GM23338 (cell line): Measurements from ENCODE around the gene MALRD1. TPM values are rescaled to one million over a fixed set of nuclear protein-coding genes. Genes with fewer than 3 reads are reported as not detected.

ENCODE experiments used
- ATAC-seq: fragments of 200-7000 bp; cut with Tn5 transposase; 3 replicates; pipeline ENCODE4 v1.9.1; 2020
- DNase-seq: peaks from one replicate; pipeline ENCODE4 v3.0.0-alpha.2; 2015; ENCODE audit warnings: low spot score
- H2AFZ ChIP-seq: fragments of 200-600 bp; sonication (generic); 2 replicates; pipeline ENCODE4 v1.8.0; 2016; ENCODE audit warnings: antibody characterized with exemption, mild to moderate bottlenecking, moderate library complexity
- H3F3A ChIP-seq: fragments of 200-600 bp; sonication (generic); replicated peaks from 2 replicates; pipeline ENCODE4 v1.8.0; 2017; ENCODE audit warnings: antibody characterized with exemption, mixed run types, low read depth
- H3K27ac ChIP-seq: fragments of 200-600 bp; sonication (generic); 2 replicates; pipeline ENCODE4 v1.6.1; 2016; ENCODE audit warnings: low read depth
- H3K27me3 ChIP-seq: fragments of 200-600 bp; sonication (generic); 2 replicates; pipeline ENCODE4 v1.8.0; 2016; ENCODE audit warnings: mild to moderate bottlenecking, mixed run types, moderate library complexity; ENCODE audit not compliant: insufficient read depth
- H3K36me3 ChIP-seq: fragments of 200-600 bp; sonication (generic); 2 replicates; pipeline ENCODE4 v1.8.0; 2016; ENCODE audit warnings: mild to moderate bottlenecking; ENCODE audit not compliant: insufficient read depth
- H3K4me1 ChIP-seq: fragments of 200-600 bp; sonication (generic); 2 replicates; pipeline ENCODE4 v1.8.0; 2016; ENCODE audit warnings: mild to moderate bottlenecking, moderate library complexity; ENCODE audit not compliant: insufficient read depth
- H3K4me2 ChIP-seq: fragments of 200-600 bp; sonication (generic); 2 replicates; pipeline ENCODE4 v1.7.1; 2017; ENCODE audit warnings: mixed run types
- H3K4me3 ChIP-seq: fragments of 200-600 bp; sonication (generic); 2 replicates; pipeline ENCODE4 v1.6.1; 2016; ENCODE audit warnings: mixed run types
- H3K79me2 ChIP-seq: fragments of 200-600 bp; sonication (generic); replicated peaks from 2 replicates; pipeline ENCODE4 v1.8.0; 2017; ENCODE audit warnings: mild to moderate bottlenecking; ENCODE audit not compliant: insufficient read depth
- H3K9me2 ChIP-seq: fragments of 200-600 bp; sonication (generic); 2 replicates; pipeline ENCODE4 v1.8.0; 2017; ENCODE audit not compliant: insufficient read depth
- H4K20me1 ChIP-seq: fragments of 200-600 bp; sonication (generic); replicated peaks from 2 replicates; pipeline ENCODE4 v1.8.0; 2017; ENCODE audit warnings: mild to moderate bottlenecking; ENCODE audit not compliant: insufficient read depth
- H3K27ac Mint-ChIP-seq: 2 replicates; pipeline ENCODE4 v1.8.0; 2020; ENCODE audit warnings: inconsistent platforms, mild to moderate bottlenecking, moderate library complexity, mixed read lengths
- H3K27me3 Mint-ChIP-seq: 3 replicates; pipeline ENCODE4 v1.8.0; 2022; ENCODE audit warnings: low read depth, mild to moderate bottlenecking, moderate library complexity, mixed read lengths, inconsistent platforms; ENCODE audit not compliant: insufficient read depth, poor library complexity
- H3K36me3 Mint-ChIP-seq: 3 replicates; pipeline ENCODE4 v1.8.0; 2021; ENCODE audit warnings: low read depth, mild to moderate bottlenecking, inconsistent platforms, moderate library complexity, mixed read lengths
- H3K4me1 Mint-ChIP-seq: 3 replicates; pipeline ENCODE4 v1.8.0; 2020; ENCODE audit warnings: mild to moderate bottlenecking, inconsistent platforms, mixed read lengths
- H3K4me3 Mint-ChIP-seq: 3 replicates; pipeline ENCODE4 v1.8.0; 2021; ENCODE audit warnings: moderate library complexity, mild to moderate bottlenecking, inconsistent platforms, mixed read lengths
- H3K9me3 Mint-ChIP-seq: 3 replicates; pipeline ENCODE4 v1.8.0; 2020; ENCODE audit warnings: moderate library complexity, mild to moderate bottlenecking, inconsistent platforms, mixed read lengths
- CREB1 ChIP-seq: fragments of 250-450 bp; sonication (Bioruptor Pico); IDR thresholded peaks from 2 replicates; pipeline ENCODE4 v1.5.0; 2020; ENCODE audit warnings: low read depth, mild to moderate bottlenecking, moderate library complexity
- EZH2 ChIP-seq: fragments of 200-600 bp; sonication (generic); IDR thresholded peaks from one replicate; pipeline ENCODE4 v1.8.0; 2017; ENCODE audit warnings: antibody characterized with exemption, mild to moderate bottlenecking, low read depth; ENCODE audit not compliant: unreplicated experiment
- EZH2phosphoT487 ChIP-seq: fragments of 200-600 bp; sonication (generic); IDR thresholded peaks from one replicate; pipeline ENCODE4 v1.8.1; 2018; ENCODE audit warnings: antibody characterized with exemption; ENCODE audit not compliant: unreplicated experiment
- JUNB ChIP-seq: IDR thresholded peaks from one replicate; pipeline ENCODE4 v1.6.1; 2016; ENCODE audit warnings: antibody characterized with exemption; ENCODE audit not compliant: unreplicated experiment
- NANOG ChIP-seq: IDR thresholded peaks from 2 replicates; pipeline ENCODE4 v1.6.1; 2016; ENCODE audit warnings: antibody characterized with exemption, borderline replicate concordance
- POLR2AphosphoS5 ChIP-seq: IDR thresholded peaks from 2 replicates; pipeline ENCODE4 v1.6.1; 2016; ENCODE audit warnings: antibody characterized with exemption, low read depth
- STAT1 ChIP-seq: IDR thresholded peaks from one replicate; pipeline ENCODE4 v1.6.1; 2016; ENCODE audit warnings: antibody characterized with exemption; ENCODE audit not compliant: unreplicated experiment
- ZNF114 ChIP-seq: fragments of 250-450 bp; sonication (Bioruptor Pico); IDR thresholded peaks from 2 replicates; pipeline ENCODE4 v1.5.0; 2020; ENCODE audit warnings: mild to moderate bottlenecking, moderate library complexity
- ZNF331 ChIP-seq: fragments of 250-450 bp; sonication (Bioruptor Pico); IDR thresholded peaks from 2 replicates; pipeline ENCODE4 v1.5.0; 2020; ENCODE audit warnings: low read depth, mild to moderate bottlenecking, moderate library complexity
- polyA plus RNA-seq: library from polyadenylated mRNA; unstranded; fragments of >200 nt; fragmentation: Nextera tagmentation; extraction: Ambion mirVana; gene quantifications from 2 replicates; pipeline ENCODE4 v1.2.1, GENCODE V29; 2016
- total RNA-seq: library from RNA; depleted of rRNA; stranded (reverse); fragments of >200 nt; shearing (Covaris generic); gene quantifications from 2 replicates; pipeline ENCODE4 v1.2.3, GENCODE V29; 2014
- TF ChIP-seq, protein P1 (sequence below), 2 experiments: fragments of 200-600 bp in 1 of 2; sonication (generic) in 1 of 2; conservative IDR thresholded peaks; 2 replicates each; pipeline versions ENCODE4 v1.5.1 to v1.6.1; 2016 to 2017; ENCODE audit warnings: antibody characterized with exemption in 2 of 2, low read depth in 2 of 2, mild to moderate bottlenecking in 2 of 2, moderate library complexity in 1 of 2
- TF ChIP-seq, protein P2 (sequence below): IDR thresholded peaks from one replicate; pipeline ENCODE4 v1.6.1; 2018; ENCODE audit warnings: antibody characterized with exemption; ENCODE audit not compliant: unreplicated experiment
- TF ChIP-seq, protein P3 (sequence below): IDR thresholded peaks from 2 replicates; pipeline ENCODE4 v1.6.1; 2016; ENCODE audit warnings: antibody characterized with exemption
- TF ChIP-seq, protein P4 (sequence below): fragments of 250-450 bp; sonication (Bioruptor Pico); IDR thresholded peaks from 2 replicates; pipeline ENCODE4 v1.5.0; 2020; ENCODE audit warnings: mild to moderate bottlenecking, moderate library complexity

Gene MALRD1
- total and polyA plus RNA-seq, 2 experiments from 2014 or later = 0.42 to 1.9 TPM

DNA sequence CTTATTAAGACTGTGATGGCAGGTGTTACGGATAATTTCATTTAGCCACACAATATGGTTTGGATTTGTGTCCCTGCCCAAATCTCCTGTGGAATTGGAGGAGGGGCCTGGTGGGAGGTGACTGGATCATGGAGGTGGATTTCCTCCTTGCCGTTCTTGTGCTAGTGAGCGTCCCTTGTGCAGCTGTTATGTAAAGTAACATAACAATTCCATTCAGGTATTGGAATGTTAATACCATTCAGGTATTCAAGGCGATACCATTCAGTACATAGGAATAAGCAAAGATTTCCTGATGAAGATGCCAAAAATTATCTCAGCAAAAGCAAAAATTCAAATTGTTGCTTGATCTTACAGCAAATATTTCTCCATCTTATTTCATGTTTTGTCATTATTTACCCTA is 735.1 kb downstream of the MALRD1 start:
- Mint-ChIP-seq H3K27ac (no peak overlapping the region), H3K36me3 (no peaks in the 10 kb centered on the region), H3K9me3 (0 out of 3 replicates have a peak, but pooled peaks cover 3% of the 10 kb centered on the region), H3K4me3 (no peak overlapping the region), H3K27me3 (peaks cover 2% of the 10 kb centered on the region), H3K4me1 (peaks cover 16% of the 10 kb centered on the region)
- Histone ChIP-seq H4K20me1 (no peaks in the 10 kb centered on the region), H3K9me2 (no peaks in the 10 kb centered on the region), H3K27ac (peak overlapping the region; percentile 74), H3K4me2 (no peak overlapping the region; the same call in 1 of the 2 replicates), H3K4me3 (no peak overlapping the region), H2AFZ (no peak overlapping the region), H3K79me2 (no peaks in the 10 kb centered on the region), H3K27me3 (no peaks in the 10 kb centered on the region), H3K36me3 (no peaks in the 10 kb centered on the region), H3F3A (no peaks in the 10 kb centered on the region), H3K4me1 (no peaks in the 10 kb centered on the region; the same call in 1 of the 2 replicates)
- TF ChIP-seq EZH2 (no peak), ZNF114 (CRISPR knock-in tag) (no peak), STAT1 (no peak), EZH2phosphoT487 (no peak), POLR2AphosphoS5 (no peak), NANOG (no peak), ZNF331 (no peak), JUNB (no peak), CREB1 (no peak)
- TF ChIP-seq, protein P1, sequence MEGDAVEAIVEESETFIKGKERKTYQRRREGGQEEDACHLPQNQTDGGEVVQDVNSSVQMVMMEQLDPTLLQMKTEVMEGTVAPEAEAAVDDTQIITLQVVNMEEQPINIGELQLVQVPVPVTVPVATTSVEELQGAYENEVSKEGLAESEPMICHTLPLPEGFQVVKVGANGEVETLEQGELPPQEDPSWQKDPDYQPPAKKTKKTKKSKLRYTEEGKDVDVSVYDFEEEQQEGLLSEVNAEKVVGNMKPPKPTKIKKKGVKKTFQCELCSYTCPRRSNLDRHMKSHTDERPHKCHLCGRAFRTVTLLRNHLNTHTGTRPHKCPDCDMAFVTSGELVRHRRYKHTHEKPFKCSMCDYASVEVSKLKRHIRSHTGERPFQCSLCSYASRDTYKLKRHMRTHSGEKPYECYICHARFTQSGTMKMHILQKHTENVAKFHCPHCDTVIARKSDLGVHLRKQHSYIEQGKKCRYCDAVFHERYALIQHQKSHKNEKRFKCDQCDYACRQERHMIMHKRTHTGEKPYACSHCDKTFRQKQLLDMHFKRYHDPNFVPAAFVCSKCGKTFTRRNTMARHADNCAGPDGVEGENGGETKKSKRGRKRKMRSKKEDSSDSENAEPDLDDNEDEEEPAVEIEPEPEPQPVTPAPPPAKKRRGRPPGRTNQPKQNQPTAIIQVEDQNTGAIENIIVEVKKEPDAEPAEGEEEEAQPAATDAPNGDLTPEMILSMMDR (conservative IDR thresholded peaks at IDR 0.05; ENCODE audit: low read depth in 2 of 2) = no peak
- TF ChIP-seq, protein P2, sequence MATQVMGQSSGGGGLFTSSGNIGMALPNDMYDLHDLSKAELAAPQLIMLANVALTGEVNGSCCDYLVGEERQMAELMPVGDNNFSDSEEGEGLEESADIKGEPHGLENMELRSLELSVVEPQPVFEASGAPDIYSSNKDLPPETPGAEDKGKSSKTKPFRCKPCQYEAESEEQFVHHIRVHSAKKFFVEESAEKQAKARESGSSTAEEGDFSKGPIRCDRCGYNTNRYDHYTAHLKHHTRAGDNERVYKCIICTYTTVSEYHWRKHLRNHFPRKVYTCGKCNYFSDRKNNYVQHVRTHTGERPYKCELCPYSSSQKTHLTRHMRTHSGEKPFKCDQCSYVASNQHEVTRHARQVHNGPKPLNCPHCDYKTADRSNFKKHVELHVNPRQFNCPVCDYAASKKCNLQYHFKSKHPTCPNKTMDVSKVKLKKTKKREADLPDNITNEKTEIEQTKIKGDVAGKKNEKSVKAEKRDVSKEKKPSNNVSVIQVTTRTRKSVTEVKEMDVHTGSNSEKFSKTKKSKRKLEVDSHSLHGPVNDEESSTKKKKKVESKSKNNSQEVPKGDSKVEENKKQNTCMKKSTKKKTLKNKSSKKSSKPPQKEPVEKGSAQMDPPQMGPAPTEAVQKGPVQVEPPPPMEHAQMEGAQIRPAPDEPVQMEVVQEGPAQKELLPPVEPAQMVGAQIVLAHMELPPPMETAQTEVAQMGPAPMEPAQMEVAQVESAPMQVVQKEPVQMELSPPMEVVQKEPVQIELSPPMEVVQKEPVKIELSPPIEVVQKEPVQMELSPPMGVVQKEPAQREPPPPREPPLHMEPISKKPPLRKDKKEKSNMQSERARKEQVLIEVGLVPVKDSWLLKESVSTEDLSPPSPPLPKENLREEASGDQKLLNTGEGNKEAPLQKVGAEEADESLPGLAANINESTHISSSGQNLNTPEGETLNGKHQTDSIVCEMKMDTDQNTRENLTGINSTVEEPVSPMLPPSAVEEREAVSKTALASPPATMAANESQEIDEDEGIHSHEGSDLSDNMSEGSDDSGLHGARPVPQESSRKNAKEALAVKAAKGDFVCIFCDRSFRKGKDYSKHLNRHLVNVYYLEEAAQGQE = no peak
- TF ChIP-seq, protein P3, sequence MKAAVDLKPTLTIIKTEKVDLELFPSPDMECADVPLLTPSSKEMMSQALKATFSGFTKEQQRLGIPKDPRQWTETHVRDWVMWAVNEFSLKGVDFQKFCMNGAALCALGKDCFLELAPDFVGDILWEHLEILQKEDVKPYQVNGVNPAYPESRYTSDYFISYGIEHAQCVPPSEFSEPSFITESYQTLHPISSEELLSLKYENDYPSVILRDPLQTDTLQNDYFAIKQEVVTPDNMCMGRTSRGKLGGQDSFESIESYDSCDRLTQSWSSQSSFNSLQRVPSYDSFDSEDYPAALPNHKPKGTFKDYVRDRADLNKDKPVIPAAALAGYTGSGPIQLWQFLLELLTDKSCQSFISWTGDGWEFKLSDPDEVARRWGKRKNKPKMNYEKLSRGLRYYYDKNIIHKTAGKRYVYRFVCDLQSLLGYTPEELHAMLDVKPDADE = no peak
- TF ChIP-seq, protein P4, sequence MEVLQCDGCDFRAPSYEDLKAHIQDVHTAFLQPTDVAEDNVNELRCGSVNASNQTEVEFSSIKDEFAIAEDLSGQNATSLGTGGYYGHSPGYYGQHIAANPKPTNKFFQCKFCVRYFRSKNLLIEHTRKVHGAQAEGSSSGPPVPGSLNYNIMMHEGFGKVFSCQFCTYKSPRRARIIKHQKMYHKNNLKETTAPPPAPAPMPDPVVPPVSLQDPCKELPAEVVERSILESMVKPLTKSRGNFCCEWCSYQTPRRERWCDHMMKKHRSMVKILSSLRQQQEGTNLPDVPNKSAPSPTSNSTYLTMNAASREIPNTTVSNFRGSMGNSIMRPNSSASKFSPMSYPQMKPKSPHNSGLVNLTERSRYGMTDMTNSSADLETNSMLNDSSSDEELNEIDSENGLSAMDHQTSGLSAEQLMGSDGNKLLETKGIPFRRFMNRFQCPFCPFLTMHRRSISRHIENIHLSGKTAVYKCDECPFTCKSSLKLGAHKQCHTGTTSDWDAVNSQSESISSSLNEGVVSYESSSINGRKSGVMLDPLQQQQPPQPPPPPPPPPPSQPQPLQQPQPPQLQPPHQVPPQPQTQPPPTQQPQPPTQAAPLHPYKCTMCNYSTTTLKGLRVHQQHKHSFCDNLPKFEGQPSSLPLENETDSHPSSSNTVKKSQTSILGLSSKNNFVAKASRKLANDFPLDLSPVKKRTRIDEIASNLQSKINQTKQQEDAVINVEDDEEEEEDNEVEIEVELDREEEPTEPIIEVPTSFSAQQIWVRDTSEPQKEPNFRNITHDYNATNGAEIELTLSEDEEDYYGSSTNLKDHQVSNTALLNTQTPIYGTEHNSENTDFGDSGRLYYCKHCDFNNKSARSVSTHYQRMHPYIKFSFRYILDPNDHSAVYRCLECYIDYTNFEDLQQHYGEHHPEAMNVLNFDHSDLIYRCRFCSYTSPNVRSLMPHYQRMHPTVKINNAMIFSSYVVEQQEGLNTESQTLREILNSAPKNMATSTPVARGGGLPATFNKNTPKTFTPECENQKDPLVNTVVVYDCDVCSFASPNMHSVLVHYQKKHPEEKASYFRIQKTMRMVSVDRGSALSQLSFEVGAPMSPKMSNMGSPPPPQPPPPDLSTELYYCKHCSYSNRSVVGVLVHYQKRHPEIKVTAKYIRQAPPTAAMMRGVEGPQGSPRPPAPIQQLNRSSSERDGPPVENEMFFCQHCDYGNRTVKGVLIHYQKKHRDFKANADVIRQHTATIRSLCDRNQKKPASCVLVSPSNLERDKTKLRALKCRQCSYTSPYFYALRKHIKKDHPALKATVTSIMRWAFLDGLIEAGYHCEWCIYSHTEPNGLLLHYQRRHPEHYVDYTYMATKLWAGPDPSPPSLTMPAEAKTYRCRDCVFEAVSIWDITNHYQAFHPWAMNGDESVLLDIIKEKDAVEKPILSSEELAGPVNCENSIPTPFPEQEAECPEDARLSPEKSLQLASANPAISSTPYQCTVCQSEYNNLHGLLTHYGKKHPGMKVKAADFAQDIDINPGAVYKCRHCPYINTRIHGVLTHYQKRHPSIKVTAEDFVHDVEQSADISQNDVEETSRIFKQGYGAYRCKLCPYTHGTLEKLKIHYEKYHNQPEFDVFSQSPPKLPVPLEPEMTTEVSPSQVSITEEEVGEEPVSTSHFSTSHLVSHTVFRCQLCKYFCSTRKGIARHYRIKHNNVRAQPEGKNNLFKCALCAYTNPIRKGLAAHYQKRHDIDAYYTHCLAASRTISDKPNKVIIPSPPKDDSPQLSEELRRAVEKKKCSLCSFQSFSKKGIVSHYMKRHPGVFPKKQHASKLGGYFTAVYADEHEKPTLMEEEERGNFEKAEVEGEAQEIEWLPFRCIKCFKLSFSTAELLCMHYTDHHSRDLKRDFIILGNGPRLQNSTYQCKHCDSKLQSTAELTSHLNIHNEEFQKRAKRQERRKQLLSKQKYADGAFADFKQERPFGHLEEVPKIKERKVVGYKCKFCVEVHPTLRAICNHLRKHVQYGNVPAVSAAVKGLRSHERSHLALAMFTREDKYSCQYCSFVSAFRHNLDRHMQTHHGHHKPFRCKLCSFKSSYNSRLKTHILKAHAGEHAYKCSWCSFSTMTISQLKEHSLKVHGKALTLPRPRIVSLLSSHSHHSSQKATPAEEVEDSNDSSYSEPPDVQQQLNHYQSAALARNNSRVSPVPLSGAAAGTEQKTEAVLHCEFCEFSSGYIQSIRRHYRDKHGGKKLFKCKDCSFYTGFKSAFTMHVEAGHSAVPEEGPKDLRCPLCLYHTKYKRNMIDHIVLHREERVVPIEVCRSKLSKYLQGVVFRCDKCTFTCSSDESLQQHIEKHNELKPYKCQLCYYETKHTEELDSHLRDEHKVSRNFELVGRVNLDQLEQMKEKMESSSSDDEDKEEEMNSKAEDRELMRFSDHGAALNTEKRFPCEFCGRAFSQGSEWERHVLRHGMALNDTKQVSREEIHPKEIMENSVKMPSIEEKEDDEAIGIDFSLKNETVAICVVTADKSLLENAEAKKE (CRISPR knock-in tag) = no peak
- peak; percentile 46 for DNase-seq
- ATAC-seq = peak; percentile 35; the same call in 1 of the 3 replicates
